Gastrocnemius medialis (tissue), 4 donors: ENCODE measurements around the gene MYO16. TPM values are rescaled to one million over a fixed set of nuclear protein-coding genes. Genes with fewer than 3 reads are reported as not detected.

ENCODE experiments used
- ATAC-seq, 2 donors: fragments of 150-250 bp; one replicate each; pipeline ENCODE4 v1.9.1; 2016
- DNase-seq, 2 donors: peaks; one replicate each; pipeline ENCODE4 v3.0.0-alpha.2; 2019
- H3K27ac ChIP-seq, 4 donors: fragments of 200-600 bp; sonication (generic); 1 replicate in 1 of 4; 2 replicates in 3 of 4; pipeline ENCODE4 v1.5.1; 2016 to 2018; ENCODE audit warnings: mild to moderate bottlenecking in 2 of 4, moderate library complexity in 1 of 4
- H3K27me3 ChIP-seq, 3 donors: fragments of 200-600 bp; sonication (generic) in 2 of 3; 1 replicate in 1 of 3; 2 replicates in 2 of 3; pipeline versions ENCODE4 v1.5.1 to v1.6.0; 2016 to 2019; ENCODE audit warnings: mild to moderate bottlenecking in 1 of 3, moderate library complexity in 1 of 3
- H3K36me3 ChIP-seq, 2 donors: fragments of 200-600 bp; sonication (generic) in 1 of 2; one replicate each; pipeline ENCODE4 v1.5.1; 2017 to 2018
- H3K4me1 ChIP-seq, 2 donors: fragments of 200-600 bp; sonication (generic) in 1 of 2; one replicate each; pipeline ENCODE4 v1.5.1; 2016 to 2017; ENCODE audit warnings: mild to moderate bottlenecking in 2 of 2
- H3K4me3 ChIP-seq, 4 donors: fragments of 200-600 bp; sonication (generic) in 3 of 4; 1 replicate in 1 of 4; 2 replicates in 3 of 4; pipeline ENCODE4 v1.5.1; 2016 to 2019; ENCODE audit warnings: mild to moderate bottlenecking in 2 of 4
- H3K9me3 ChIP-seq, 3 donors: fragments of 200-600 bp; sonication (generic) in 2 of 3; 1 replicate in 1 of 3; 2 replicates in 2 of 3; pipeline ENCODE4 v1.5.1; 2016 to 2019
- POLR2A ChIP-seq, 2 donors: fragments of 450-650 bp; IDR thresholded peaks; one replicate each; pipeline ENCODE4 v1.6.1; 2017; ENCODE audit warnings: antibody characterized with exemption in 2 of 2, mild to moderate bottlenecking in 2 of 2, moderate library complexity in 2 of 2
- in situ Hi-C, 4 donors: fragments of 200-750 bp; cut with MboI; loops; one replicate each; pipeline versions ENCODE4 v1.15.0 to v1.8.0; 2017; ENCODE audit warnings: low sequenced_read_pairs in 4 of 4
- intact Hi-C: fragments of 100-400 bp; cut with DNase I; formaldehyde crosslinking; loops from one replicate; pipeline ENCODE4 v1.15.1; 2023; ENCODE audit warnings: low total_unique reads
- total RNA-seq, 4 donors: library from RNA; depleted of rRNA; stranded (reverse); fragments of >200 nt; gene quantifications; one replicate each; pipeline versions ENCODE4 v1.1.0 to v1.2.3, GENCODE V29; 2016
- TF ChIP-seq, protein P1 (sequence below), 5 experiments: fragments of 450-650 bp in 3 of 5; fragments of 200-600 bp in 2 of 5; sonication (generic) in 2 of 5; IDR thresholded peaks in 4 of 5; conservative IDR thresholded peaks in 1 of 5; 1 replicate in 4 of 5; 2 replicates in 1 of 5; pipeline ENCODE4 v1.5.1; 2016 to 2019; ENCODE audit warnings: antibody characterized with exemption in 5 of 5, mild to moderate bottlenecking in 3 of 5, moderate library complexity in 3 of 5

Gene MYO16
- total RNA-seq, 4 donors from 2014 or later: 0.02 TPM; not detected in 3

DNA sequence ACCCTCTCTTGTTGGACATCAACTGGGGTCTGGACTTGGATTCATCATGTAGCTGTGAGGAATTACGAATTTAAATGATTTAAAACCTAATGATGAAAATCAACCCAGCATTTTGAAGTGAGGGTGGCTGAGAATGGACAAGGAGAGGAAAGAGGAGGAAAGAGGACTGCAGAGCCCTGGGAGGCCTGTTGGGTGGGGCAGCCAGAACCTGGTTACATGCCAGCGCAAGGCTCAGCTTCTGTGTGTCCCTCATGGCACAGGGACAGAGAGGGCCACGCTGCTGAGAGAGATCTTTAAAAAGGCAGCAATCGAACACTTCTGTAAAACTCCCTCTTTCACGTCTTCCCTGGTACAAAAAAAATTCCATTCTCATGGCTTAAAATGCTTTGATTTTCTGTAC lies 292.7 kb downstream of the MYO16 start:
- in situ Hi-C loops: no loop called here
- H3K36me3 ChIP-seq: no peaks in the 10 kb centered on the region
- intact Hi-C loops: no loop called here
- no peak for TF ChIP-seq POLR2A (IDR thresholded peaks at IDR 0.05)
- TF ChIP-seq, protein P1, sequence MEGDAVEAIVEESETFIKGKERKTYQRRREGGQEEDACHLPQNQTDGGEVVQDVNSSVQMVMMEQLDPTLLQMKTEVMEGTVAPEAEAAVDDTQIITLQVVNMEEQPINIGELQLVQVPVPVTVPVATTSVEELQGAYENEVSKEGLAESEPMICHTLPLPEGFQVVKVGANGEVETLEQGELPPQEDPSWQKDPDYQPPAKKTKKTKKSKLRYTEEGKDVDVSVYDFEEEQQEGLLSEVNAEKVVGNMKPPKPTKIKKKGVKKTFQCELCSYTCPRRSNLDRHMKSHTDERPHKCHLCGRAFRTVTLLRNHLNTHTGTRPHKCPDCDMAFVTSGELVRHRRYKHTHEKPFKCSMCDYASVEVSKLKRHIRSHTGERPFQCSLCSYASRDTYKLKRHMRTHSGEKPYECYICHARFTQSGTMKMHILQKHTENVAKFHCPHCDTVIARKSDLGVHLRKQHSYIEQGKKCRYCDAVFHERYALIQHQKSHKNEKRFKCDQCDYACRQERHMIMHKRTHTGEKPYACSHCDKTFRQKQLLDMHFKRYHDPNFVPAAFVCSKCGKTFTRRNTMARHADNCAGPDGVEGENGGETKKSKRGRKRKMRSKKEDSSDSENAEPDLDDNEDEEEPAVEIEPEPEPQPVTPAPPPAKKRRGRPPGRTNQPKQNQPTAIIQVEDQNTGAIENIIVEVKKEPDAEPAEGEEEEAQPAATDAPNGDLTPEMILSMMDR (IDR thresholded peaks at IDR 0.05 in 4 of 5, conservative IDR thresholded peaks at IDR 0.05 in 1 of 5): no peak
- no peaks in the 10 kb centered on the region for H3K4me1 ChIP-seq
- ATAC-seq (no peak), DNase-seq (no peak)
- no peak overlapping the region for H3K4me3 ChIP-seq
- H3K27ac ChIP-seq: no peak overlapping the region
- no peaks in the 10 kb centered on the region for H3K27me3 ChIP-seq
- H3K9me3 ChIP-seq: no peaks in the 10 kb centered on the region

DNA sequence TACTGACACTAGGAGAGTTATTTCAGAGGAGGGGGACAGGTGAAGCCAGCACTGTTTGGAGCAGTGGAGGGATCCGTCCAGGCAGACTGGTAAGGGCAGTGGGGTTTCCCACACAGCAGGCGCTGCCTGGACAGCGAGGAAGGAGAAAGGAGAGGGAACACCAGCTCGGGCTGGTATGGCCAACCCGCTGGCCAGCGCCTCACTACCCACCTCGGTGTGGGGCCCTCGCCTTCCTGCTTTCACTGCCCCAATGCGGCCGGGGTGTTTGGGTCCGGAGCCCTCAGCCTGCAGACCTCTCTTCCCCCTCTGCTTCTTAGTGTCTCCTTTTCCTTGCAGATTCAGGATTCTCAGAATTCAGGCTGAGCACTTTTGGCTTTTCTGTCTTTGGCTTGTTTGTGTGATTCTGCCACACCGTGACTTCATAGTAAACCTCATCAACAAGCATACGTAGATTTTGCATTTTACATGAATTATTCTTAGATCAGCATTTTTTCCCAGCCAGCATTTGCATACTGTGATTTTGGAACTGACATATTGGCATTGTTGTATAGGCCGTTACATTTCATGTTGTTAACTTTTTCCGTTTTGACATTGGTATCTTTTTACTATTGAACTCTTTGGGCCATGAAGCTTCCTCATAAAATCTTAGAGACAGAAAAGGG lies 294.1 kb downstream of the MYO16 start:
- DNase-seq (no peak), ATAC-seq (no peak)
- Histone ChIP-seq H3K4me3 (no peak overlapping the region), H3K36me3 (no peaks in the 10 kb centered on the region), H3K4me1 (no peaks in the 10 kb centered on the region), H3K27ac (no peak overlapping the region), H3K27me3 (no peaks in the 10 kb centered on the region), H3K9me3 (no peaks in the 10 kb centered on the region)
- no peak for TF ChIP-seq POLR2A (IDR thresholded peaks at IDR 0.05)
- TF ChIP-seq, protein P1 (IDR thresholded peaks at IDR 0.05 in 4 of 5, conservative IDR thresholded peaks at IDR 0.05 in 1 of 5): no peak
- in situ Hi-C loops: no loop called here
- intact Hi-C loops: no loop called here

DNA sequence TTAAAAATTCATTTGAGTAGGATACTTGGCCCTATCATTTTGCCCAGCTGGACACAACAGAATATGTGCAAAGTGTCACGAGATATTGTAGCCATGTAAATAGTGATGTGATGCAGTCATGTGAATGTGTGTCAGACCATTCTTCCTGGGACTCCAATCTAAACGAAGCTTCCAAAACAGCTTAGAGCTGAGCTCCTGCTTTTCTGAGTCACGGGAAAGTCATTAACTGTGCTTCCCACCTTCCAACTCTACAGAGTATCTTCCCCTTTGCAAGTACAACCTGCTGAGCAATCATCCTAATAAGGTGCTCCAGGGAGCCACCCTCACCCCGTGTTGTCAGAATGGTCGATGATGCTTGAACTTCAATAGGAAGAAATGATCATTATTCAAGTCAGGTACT lies 294.7 kb downstream of the MYO16 start:
- no peak for ATAC-seq
- in situ Hi-C loops (no loop called here), intact Hi-C loops (no loop called here)
- H3K9me3 ChIP-seq: no peaks in the 10 kb centered on the region
- no peaks in the 10 kb centered on the region for H3K27me3 ChIP-seq
- H3K27ac ChIP-seq: no peak overlapping the region
- H3K4me1 ChIP-seq: no peaks in the 10 kb centered on the region
- H3K4me3 ChIP-seq: no peak overlapping the region
- no peak for DNase-seq
- TF ChIP-seq, protein P1 (IDR thresholded peaks at IDR 0.05 in 4 of 5, conservative IDR thresholded peaks at IDR 0.05 in 1 of 5): no peak
- no peak for TF ChIP-seq POLR2A (IDR thresholded peaks at IDR 0.05)
- no peaks in the 10 kb centered on the region for H3K36me3 ChIP-seq

DNA sequence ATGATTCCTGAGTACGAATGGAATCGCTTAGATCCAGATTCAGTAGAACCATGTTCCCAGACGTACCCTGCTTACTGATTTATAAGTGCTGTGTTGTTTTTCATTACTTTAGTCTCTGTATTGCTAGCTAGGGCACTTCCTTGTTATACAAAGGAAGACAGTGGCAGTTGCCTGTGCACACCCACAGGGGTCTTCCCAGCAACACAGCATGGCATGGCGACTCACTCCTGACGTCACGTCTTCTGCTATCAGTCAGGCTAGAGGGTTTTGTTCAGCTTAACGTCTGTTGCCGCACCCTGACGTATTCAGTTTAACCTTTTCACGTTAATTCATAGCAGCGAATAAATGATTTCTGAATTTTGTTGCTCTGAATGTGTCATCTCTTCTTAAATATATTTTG lies 295.1 kb downstream of the MYO16 start:
- no peaks in the 10 kb centered on the region for H3K27me3 ChIP-seq
- H3K4me1 ChIP-seq: no peaks in the 10 kb centered on the region
- ATAC-seq (no peak), DNase-seq (no peak)
- H3K36me3 ChIP-seq: no peaks in the 10 kb centered on the region
- in situ Hi-C loops (no loop called here), intact Hi-C loops (no loop called here)
- H3K27ac ChIP-seq: no peak overlapping the region
- no peak for TF ChIP-seq POLR2A (IDR thresholded peaks at IDR 0.05)
- TF ChIP-seq, protein P1 (IDR thresholded peaks at IDR 0.05 in 4 of 5, conservative IDR thresholded peaks at IDR 0.05 in 1 of 5): no peak
- H3K4me3 ChIP-seq: no peak overlapping the region
- H3K9me3 ChIP-seq: no peaks in the 10 kb centered on the region

DNA sequence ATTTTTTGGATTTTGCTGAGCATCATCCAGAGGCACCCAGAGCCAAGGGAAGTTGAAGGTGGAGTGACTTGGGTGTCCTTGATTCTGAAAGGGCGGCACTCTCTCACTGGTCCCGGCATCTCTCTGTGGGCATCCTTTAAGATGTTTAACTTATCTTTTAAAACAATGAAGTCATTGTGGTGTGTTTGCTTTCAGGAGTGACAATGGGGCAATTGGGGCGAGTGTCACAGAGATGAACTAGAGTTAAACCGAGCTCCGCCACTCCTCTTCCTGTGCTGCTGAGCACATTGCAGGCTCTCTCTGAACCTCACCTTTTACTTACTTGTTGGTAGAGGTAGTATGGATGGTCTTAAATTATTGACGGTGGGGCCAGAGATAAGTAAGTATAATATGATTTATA lies 295.7 kb downstream of the MYO16 start:
- in situ Hi-C loops: no loop called here
- TF ChIP-seq POLR2A (IDR thresholded peaks at IDR 0.05): no peak
- TF ChIP-seq, protein P1 (IDR thresholded peaks at IDR 0.05 in 4 of 5, conservative IDR thresholded peaks at IDR 0.05 in 1 of 5): no peak
- Histone ChIP-seq H3K4me3 (no peak overlapping the region), H3K36me3 (no peaks in the 10 kb centered on the region), H3K27me3 (no peaks in the 10 kb centered on the region), H3K27ac (no peak overlapping the region), H3K9me3 (no peaks in the 10 kb centered on the region), H3K4me1 (no peaks in the 10 kb centered on the region)
- ATAC-seq (no peak), DNase-seq (no peak)
- intact Hi-C loops: no loop called here
